GM18868 (cell line): Measurements from ENCODE around the gene TPPP3.
"Not testable (repeated sequence)": the region's sequence is repeated elsewhere in the genome, so short reads cannot be mapped to it uniquely, and the experiment has no call there.

ENCODE experiments used
- ATAC-seq: cut with Tn5 transposase; IDR thresholded peaks from one replicate; pipeline ENCODE4 v1.9.1; 2021; ENCODE audit warnings: mild to moderate bottlenecking, moderate library complexity; ENCODE audit not compliant: unreplicated experiment

Gene TPPP3

DNA sequence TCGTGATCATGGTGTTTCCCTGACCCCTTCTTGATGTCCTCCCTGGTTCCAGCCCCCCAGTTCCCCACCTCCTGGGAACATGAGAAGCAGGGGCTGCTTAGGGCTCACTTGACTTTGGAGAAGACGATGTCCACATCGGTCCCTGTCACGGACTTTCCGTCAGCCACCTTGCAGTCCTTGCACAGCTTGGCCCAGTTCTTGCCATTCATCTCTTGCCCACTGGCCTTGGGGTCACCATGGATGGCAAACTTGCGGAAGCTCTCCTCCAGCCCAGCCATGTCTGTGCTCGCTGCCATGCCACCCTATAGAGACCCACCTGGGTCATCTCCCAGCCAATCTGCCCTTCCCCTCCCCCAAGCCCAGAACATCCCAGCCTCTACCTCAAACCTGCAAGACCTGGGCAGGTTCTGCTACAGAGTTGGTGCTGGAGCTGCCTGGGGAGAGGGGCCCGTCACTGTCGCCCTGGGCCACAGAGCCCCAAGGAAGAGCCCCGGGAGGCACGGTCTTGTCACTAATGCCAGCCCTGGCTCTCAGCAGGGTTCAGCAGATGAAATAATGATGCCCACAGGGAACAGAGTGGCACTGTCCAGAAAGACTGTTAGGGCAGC is 2.4 kb downstream of the TPPP3 start:
- no peak for ATAC-seq

DNA sequence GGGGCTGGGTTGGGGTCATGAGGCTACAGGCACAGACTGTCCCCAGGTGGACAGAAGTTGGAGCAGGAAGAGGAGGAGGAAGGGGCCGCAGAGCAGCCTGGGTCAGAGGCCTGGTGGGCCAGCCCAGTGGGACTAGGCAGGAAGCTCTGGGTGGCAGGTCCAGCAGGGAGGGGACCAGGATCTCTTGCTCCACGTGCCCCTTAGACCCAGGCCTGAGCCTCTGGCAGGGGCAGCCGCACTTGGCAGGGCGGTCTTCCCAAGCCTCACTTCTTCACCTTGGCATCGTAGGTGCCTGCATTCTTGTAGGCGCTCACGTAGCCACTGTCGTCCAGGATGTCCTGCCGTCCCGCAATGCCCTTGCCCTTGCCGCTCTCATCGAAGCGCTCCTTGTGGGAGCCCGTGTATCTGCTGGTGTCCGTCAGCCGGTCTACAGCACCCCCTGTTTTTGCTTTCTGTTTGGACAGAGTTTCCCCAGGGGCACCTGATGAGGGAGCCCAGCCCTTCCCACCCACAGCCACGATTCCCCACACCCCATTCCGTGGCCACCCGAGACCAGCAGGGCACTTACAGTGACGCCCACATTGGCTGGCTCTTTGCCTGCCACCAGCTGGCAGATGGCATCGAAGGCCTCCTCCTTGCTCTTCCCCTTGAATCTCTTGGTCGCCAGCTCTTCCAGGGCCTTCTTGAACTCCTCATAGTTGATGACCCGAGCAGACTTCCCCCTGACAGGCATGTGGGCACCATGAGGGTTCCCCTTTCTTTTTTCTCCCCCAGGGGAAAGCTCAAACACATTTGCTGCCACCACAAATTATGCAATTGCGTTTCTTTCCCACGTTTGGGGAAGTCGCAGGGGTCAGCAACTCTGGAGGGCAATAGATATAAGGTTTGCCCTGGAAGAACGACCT is 3.1 kb downstream of the TPPP3 start:
- ATAC-seq: no peak

DNA sequence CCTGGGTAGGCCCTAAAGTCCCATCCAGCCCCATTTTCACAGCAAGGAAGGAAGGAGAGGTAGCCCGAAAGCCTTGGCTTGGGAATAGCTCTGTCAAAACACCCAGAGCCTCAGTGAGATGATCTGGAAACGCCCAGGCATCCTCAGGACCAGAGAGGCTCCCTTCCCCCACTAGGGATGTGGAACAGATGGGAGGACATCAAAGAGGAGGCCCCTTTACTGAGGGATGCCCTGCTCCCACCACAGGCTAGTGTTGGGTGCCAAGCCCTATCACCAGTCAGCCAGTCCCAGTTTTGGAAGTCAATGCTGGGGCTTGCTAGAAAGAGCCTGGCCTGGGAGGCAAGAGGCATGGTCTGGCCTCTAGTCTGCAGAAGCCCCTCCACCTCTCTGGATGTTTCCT is 4.7 kb downstream of the TPPP3 start:
- ATAC-seq: no peak

DNA sequence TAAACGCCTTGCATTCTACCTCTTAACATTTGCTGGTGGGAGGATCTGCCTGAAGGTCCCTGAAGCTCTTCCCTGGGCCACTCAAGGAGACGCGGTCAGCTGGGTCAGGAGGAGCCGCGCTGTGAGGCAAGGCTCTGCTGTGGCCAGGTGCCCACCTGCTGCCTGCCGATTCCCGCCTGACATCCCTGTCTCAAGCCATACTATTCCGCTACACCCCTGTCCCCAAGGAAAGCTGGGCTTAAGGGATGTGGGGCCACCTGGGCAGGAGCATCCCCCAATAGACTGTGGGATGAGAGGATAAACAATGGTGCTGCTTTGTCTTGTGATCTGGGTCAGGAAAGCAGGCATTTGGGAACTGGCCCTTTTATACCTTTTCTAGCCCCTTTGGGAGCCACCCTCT is 5.1 kb downstream of the TPPP3 start:
- ATAC-seq: no peak

DNA sequence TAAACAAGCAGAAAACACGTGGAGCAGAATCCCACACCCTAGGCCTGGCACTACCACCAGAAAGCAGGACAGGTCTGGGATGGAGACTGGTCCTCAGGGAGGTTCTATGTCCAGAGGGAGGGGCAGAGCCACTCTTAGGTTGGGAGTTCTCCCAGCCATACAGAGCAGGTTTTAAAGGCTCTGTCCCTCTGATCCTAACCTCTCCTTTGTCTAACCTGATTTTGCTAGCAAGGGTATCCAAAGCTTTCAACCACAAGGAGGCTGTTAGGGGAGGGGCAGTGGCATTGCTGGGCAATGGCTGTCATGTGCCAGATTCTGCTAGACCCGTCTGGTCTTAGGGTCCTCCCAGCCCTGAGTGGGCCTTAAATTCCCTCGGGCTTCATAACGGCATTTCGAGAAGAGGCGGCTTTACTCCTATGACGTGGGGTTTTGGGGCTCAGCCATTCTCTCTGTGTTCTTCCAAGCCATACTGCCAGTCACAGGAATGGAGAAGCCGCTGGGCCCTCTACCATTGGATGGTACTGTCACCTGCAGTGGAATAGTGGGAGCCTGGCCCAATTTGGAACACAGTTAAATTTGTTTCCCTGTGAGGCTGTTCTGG is 5.7 kb downstream of the TPPP3 start:
- ATAC-seq: no peak

DNA sequence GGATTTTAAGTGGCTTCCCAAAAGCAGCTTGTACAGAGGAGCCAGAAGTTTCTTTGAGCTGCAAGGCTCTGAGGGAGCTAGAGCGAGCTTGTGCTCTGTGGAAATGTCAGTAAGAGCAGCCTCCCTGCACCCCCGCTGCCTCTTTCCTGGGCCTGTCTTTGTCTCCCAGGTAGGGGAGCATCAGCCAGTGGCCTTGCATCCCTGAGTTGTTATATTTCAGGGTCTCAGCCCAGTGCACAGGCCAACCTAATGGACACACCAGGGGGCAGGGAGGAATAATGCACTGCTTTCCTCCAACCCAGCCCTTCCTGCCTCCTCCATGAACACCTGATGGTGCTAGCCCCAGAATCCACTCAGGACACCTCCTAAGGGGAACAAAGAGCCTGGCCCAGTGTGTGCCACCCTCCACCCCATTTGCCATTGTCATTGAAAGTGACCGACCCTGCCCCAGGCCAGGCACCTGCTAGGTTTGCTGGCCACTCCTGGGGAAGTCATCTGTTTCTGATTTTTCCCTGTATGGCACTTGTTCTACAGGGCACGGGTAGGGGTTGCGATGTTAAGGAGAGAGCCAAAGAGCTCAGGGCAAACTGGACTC is 6.3 kb downstream of the TPPP3 start:
- ATAC-seq: no peak

DNA sequence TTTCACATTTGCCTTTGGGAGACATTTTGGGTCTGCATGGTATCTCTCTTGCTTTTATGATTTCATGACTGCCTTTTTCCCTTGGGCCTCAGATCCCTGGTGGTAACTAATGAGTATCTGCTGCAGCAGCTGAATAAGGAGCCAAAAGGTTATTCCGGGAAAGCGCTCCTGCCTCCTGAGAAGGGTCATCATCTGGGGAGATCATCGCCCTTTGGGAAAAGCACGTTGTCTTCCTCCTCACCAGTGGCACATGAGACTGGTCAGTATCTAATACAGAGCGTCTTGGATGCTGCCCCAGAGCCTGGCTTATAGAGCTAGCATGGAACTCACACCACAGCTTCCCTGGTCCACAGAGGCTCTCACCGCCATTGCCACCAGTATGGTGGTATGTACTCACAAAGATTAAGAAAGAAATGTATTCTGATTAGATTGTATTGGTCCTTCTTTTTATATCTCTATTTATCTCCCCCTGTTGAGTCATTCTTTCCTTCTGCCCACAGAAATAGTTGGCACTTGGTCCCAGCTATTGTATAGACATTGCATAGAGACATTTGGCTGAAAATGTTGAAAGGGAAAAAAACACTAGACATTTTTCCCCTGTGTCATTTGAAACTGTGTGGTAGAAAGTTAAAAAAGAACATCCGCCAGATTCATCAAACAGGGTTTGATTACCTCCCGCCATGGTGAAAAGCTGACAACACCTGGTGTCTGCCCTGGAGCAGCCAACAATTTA is 8.4 kb downstream of the TPPP3 start:
- no peak for ATAC-seq

DNA sequence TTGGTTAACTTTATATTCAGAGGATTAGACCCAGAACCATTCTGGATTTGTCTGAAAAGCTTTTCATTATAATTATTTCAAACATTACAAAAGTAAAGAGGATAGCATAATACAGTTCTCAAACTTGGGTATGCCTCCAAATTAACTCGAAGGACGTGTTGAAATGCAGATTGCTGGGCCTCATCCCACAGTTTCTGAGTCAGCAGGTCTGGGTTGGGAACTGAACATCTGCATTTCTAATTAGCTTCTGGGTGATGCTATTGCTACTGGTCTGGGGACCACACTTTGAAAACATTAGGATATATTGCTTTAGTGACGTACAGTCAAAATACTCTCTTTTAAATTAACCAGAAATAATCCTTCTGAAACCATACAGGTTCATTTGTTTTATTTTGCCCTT is 10.0 kb downstream of the TPPP3 start:
- ATAC-seq: no peak

DNA sequence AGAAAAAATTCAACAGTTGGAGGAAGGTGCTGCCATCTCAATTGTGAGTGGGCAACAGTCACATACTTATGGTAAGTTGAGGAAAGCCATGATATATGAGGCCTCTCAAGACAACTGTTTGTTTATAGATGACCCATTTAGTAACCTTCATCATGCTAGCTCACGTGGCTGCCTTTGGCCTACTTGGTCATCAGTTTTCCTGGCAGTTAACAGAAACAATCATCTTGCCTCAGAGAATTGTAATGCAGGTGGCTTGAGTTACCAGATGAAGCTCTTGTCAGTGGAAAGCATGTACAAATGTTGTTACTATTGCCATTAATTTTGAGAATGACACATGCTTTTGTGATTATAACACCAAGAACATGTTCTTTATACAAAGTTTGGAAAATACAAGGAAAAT is 14.7 kb downstream of the TPPP3 start:
- no peak for ATAC-seq

DNA sequence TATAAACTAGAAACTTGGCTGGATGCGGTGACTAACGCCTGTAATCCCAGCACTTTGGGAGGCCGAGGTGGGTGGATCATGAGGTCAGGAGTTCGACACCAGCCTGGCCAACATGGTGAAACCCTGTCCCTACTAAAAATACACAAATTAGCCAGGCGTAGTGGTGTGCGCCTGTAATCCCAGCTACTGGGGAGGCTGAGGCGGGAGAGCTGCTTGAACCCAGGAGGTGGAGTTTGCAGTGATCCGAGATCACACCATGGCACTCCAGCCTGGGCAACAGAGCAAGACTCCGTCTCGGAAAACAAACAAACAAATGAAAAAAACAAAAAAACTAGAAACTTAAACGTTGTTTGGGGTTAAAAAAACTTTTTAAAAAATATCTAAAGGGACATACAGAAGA is 17.3 kb downstream of the TPPP3 start:
- ATAC-seq: not testable (repeated sequence)

DNA sequence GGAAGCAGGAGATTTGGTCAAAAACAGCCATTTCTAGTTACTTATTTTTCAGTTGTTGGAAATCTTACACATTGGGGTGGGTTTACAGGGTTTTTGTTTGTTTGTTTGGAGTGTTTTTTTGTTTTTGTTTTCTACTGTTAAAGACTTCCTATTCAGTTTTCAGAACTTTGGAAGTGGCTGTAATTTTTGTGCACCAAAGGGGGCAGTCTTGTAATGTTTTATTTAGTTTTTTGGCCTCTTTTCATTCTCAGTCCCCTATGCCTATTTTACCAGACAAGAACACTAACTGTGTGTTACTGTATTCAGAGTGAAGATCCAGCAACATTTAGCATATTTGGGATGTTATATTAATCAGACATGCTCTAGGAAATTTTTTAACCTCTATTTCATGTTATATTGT is 20.6 kb downstream of the TPPP3 start:
- no peak for ATAC-seq

DNA sequence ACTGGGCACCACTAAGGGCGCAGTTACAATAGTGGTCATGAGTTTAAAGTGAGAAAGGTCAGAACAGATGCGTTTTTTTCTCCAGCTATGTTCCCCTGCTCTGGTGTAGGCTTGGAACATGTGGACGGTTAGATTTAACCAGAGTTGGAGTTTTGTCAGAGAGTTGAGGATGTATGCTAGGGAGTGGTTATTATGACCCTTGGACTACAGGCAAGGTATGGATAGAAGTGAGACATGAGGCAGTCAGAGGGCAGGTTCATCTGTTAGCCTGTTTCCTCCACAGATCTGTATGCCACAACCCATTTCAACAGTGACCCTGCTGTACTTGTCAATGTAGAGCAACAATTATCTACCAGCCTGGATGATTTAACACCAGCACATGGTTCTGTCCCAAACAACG is 22.6 kb downstream of the TPPP3 start:
- ATAC-seq: no peak

DNA sequence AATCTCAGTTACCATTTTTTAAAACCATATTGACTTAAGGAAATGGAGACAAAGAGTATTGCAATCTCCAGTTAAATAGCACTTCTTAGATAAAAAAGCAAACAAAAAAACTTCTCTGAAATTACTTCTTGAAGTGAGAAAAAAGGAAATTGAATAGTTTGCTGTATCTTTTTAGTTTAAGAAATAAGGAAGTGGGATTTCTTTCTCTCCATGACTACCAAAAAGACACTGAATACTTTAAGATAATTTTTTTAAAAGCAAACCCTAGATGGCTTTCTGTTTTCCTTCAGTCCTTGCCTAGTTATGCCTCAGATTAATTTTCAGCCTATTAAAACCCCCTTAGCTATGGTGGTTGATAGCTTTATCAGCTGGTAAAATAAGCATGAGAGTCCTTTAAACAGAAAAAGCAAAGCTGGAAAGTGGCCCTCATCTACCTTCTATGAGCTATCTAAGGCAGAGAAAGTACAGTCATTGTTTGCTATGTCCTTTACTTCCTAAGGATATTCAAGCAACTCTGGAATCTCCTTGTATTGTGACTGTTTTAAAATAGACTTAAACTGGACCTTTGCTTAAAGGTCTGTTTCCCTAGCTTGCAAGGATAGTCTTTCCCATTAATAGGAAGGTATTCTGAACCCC is 28.6 kb downstream of the TPPP3 start:
- ATAC-seq: no peak

DNA sequence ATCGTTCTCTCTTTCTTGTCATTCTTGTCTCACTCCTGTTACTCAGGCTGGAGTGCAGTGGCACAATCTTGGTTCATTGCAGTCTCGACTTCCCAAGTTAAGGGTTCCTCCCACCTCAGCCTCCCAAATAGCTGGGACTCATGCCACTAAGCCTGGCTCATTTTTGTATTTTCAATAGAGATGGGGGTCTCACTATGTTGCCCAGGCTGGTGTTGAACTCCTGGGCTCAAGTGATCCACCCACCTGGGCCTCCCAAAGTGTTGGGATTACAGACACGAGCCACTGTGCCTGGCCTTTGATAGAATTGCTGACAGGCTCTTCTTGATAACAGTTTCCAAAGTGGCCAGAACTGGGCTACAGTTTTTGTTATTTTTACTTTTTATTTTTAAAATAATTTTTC is 32.3 kb downstream of the TPPP3 start:
- ATAC-seq: no peak

DNA sequence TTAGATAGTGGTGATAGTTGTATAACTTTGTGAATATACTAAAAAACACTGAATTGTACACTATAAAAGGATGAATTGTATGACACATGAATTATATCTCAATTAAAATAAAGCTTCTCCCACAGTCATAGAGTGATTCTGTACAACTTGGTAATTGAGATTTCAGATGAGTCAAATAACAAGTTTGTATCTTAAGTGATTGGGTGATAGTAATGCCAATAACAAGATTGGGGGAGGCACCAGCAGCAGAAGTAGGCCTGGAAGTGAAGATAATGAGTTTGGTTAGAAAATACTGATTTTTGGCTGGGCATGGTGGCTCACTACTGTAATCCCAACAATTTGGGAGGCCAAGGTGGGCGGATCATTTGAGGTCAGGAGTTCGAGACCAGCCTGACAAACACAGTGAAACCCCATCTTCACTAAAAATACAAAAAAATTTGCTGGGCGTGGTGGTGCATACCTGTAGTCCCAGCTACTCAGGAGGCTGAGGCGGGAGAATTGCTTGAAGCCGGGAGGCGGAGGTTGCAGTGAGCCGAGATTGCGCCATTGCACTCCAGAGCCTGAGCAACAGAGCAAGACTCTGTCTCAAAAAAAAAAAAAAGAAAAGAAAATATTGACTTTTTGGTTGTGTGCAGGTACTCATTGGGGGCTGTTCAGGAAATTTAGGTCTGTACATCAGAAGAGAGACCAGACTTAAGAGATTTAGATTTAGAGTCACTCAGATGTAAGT is 33.6 kb downstream of the TPPP3 start:
- ATAC-seq: not testable (repeated sequence)

DNA sequence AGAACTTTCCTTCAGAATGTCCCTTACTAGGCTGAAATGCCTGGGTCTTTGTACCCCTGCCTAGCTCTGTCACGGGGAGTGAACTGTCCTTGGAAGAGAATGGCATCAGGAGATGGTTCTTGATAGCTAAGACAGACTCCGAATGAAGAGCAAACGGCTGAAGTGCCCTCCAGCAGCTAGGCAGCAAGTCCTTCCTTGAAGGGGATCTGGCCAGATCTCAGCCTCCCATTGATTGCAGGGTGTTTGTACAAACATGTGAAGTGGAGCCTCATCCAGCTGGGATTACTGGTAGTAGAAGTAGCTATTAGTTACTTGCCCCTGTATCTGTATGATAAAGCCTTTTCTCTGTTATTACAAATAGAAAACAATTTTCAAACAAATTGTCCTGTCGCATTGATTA is 35.7 kb downstream of the TPPP3 start:
- no peak for ATAC-seq

DNA sequence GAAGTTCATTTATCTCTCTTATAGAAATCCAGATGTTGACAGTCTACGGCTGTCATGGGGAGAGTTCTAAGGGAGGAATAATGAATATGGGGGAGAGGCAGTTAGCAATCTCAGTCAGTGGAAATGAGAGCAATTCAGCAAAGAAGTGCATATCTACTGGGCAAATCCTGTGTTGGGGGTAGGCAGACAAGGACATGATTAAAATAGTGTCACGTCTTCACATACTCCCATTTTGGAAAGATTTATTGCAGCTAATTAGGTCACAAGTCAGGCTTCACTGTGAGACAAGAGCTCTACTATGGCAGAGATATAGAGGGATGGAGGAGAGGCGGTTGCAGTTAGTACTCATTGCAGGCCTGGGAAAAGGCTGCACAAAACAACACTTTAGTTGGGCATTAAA is 36.9 kb downstream of the TPPP3 start:
- no peak for ATAC-seq

DNA sequence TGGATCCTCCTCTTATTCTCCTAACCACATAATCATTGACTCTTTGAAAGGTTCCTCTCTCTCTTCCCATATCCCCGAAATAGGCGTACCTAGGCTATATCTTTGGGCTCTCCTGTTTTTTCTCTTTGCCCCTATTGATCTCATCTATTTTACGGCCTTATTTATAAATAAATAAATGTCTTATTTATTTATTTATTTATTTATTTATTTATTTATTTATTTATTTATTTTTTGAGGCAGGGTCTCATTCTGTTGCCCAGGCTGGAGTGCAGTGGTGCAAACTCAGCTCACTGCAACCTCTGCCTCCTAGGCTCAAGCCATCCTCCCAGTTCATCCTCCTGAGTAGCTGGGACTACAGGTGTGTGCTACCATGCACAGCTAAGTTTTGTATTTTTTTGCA is 40.8 kb downstream of the TPPP3 start:
- not testable (repeated sequence) for ATAC-seq

DNA sequence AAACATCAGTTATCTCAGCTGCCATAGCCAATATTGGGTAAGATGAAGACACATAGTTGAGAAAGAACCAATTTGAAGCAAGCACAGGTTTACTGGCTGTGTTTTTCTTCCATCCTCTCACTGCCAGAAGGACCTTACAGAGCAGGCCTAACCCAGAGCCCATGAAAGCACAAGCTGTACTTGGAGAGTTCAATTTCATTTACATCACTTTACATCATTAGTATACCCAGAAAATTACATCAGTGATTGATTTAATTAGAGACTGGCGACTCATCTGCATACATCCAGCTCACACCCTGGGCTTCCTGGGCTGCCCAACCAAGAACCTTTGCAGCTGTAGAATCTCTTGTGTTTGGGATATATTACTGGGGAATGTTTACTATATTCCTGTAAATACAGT is 43.0 kb downstream of the TPPP3 start:
- ATAC-seq: no peak

DNA sequence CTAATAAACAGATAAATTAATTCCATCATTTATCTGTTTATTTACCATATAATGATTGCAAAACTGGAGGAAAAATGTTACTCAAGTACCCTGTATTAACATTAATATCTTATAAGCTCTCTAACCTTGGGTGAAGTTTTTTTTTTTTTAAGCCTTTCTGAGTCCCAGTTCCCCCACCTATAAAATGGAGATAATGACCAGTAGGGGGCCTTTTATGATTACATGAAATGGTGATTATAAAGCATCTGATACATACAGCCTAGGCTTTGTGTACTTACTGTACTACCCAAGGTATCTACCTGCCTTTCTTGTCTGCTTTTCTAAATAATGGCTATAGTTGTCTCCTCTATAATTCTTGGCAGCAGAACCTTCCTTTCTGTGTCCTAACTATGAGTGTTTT is 44.1 kb downstream of the TPPP3 start:
- ATAC-seq: no peak
